ENCODE measurements around the gene TBL1X. TPM values are rescaled to one million over a fixed set of nuclear protein-coding genes. Genes with fewer than 3 reads are reported as not detected.

TBL1X gene
- total RNA-seq, 2 experiments from 2014 or later, result 20.0 to 23.0 TPM

DNA sequence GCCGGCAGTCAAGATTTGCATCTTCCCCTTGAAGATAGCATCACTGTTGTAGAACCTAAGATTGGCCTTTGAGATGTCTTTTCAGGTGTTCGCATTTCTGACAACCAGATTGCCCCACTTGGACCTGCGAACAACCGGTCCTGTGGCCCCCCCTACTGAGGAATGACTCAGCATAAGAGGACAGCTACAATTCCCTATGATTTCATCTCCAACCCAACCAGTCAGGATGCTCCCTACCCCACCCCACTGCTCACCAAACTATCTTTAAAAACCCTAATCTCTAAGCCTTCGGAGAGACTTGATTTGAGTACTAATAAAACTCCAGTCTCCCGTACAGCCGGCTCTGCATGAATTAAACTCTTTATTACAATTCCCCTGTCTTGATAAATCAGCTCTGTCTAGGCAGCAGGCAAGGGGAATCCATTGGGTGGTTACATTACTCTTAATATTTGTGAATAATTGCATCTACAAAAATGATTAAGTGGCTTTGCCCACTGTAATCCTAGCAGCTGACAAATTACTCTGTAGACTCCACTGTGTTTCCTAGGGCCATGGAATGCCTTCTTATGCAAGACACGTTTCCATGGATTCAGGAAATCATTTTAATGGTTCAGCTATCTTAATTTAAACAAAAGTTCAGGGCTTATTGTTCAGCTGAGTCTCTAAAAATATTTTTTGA lies 205.4 kb downstream of the TBL1X start:
- DNase-seq, result no peak
- no peak for ATAC-seq
- Mint-ChIP-seq H3K27ac (no peak overlapping the region), H3K4me1 (ENCODE audit: low read depth) (peaks cover 6% of the 10 kb centered on the region), H3K4me3 (no peak overlapping the region), H3K27me3 (ENCODE audit: low read depth) (no peaks in the 10 kb centered on the region), H3K9me3 (ENCODE audit: insufficient read depth) (no peaks in the 10 kb centered on the region), H3K36me3 (ENCODE audit: low read depth) (peaks cover 10% of the 10 kb centered on the region)
- POLR2A ChIA-PET, result no interaction called here
- CTCF ChIA-PET, result no interaction called here

DNA sequence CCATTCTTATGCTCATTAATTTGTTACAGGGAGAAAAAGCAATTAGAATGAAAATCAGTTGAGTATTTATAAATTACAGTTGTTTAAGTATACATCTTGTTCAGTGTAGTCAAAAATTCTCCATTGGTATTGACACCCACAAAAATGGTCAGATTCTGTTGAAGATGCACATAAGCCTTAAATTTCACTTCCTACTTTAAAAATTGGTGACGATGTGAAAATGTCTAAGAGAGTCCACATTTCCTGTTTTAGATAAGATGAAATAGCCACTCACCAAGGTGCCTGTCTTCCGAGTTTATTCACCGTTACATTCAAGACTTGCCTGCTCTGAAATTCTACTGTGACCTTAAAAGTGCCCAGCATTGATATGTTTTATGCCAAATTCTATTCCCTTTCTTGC lies 207.1 kb downstream of the TBL1X start:
- Mint-ChIP-seq H3K9me3 (ENCODE audit: insufficient read depth) (peaks cover 8% of the 10 kb centered on the region), H3K4me1 (ENCODE audit: low read depth) (peaks cover 10% of the 10 kb centered on the region), H3K4me3 (no peak overlapping the region), H3K36me3 (ENCODE audit: low read depth) (peaks cover 21% of the 10 kb centered on the region), H3K27ac (no peak overlapping the region), H3K27me3 (ENCODE audit: low read depth) (no peaks in the 10 kb centered on the region)
- ChIA-PET CTCF (no interaction called here), POLR2A (no interaction called here)
- ATAC-seq, result no peak
- DNase-seq, result no peak

DNA sequence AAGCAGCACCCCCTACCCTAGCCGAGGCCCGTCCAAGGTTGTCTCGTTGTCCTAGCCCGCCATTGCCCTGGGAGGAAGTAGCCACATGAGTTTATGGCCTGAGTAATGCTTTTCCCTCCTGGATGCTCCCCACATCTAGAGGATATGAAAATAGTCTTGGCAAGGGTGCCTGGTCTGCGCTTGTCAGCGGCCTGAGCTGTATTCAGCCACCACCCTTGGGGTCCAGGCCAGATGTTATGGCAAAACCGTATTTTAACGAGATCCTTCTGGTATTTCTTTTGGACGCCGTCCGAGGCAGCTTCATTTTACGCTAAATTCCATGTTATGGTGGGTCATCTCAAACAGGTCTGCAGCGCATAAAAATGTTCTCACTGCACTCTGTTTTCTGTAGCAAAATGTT lies 211.4 kb downstream of the TBL1X start:
- H3K27me3 Mint-ChIP-seq (ENCODE audit: low read depth), result no peaks in the 10 kb centered on the region
- H3K4me3 Mint-ChIP-seq, result no peak overlapping the region
- peaks cover 23% of the 10 kb centered on the region for H3K4me1 Mint-ChIP-seq (ENCODE audit: low read depth)
- ATAC-seq (no peak), DNase-seq (no peak)
- POLR2A ChIA-PET, result no interaction called here
- peaks cover 9% of the 10 kb centered on the region for H3K9me3 Mint-ChIP-seq (ENCODE audit: insufficient read depth)
- peaks cover 34% of the 10 kb centered on the region for H3K36me3 Mint-ChIP-seq (ENCODE audit: low read depth)
- no peak overlapping the region for H3K27ac Mint-ChIP-seq
- CTCF ChIA-PET, result no interaction called here

DNA sequence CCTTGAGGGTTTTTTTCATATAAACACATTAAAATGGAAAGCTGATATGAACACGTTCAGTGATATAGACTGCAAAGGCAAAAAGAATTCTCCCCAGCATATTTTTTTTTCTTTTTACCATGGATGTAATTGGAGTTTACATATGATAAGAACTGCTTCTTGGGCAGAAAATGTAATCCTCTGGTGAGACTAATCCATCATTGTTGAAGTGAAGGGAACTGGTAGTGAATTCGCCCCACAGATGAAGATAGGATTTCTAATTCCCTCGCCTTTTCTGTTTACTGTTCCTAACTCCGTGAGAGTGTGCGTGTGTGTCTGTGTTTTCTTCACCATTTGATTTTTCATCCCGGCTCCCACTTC lies 211.9 kb downstream of the TBL1X start:
- no peaks in the 10 kb centered on the region for H3K27me3 Mint-ChIP-seq (ENCODE audit: low read depth)
- no peak overlapping the region for H3K4me3 Mint-ChIP-seq
- peaks cover 23% of the 10 kb centered on the region for H3K4me1 Mint-ChIP-seq (ENCODE audit: low read depth)
- ChIA-PET POLR2A (no interaction called here), CTCF (no interaction called here)
- ATAC-seq (no peak), DNase-seq (no peak)
- H3K9me3 Mint-ChIP-seq (ENCODE audit: insufficient read depth), result peaks cover 9% of the 10 kb centered on the region
- H3K36me3 Mint-ChIP-seq (ENCODE audit: low read depth), result peaks cover 36% of the 10 kb centered on the region
- peak overlapping the region; percentile 57 for H3K27ac Mint-ChIP-seq

DNA sequence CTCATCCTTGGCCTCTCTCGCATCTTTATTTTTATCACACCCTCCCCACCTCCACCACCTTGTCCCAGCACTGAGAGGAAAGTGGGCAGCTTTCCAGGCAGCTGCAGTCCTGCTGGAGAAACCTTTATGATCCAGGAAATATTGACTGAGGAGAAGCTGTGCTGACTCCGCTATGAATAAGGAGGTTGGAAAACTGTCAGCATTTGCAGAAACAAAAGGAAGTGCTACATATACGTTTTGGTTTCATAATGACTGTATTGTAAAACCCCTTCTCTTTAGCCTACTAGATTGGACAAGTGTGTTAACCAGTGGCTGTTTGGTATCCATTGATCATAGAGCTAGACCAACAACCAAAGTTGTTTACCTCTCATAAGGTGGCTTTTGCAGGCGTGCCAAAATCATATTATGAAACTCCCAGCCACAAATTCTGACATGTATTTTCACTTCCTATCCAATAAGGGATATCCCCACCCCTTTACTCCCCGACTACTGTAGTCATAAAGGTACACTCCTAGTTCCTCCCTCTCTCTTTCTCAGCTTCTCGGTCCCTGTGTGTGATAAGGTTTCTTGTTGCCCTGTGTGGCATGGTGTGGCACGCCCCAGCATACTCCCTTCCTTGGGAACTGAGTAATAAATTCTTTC lies 212.4 kb downstream of the TBL1X start:
- Mint-ChIP-seq H3K9me3 (ENCODE audit: insufficient read depth) (peaks cover 9% of the 10 kb centered on the region), H3K4me1 (ENCODE audit: low read depth) (peaks cover 22% of the 10 kb centered on the region), H3K27me3 (ENCODE audit: low read depth) (no peaks in the 10 kb centered on the region), H3K27ac (peak overlapping the region; percentile 79), H3K36me3 (ENCODE audit: low read depth) (peaks cover 36% of the 10 kb centered on the region), H3K4me3 (no peak overlapping the region)
- ChIA-PET CTCF (no interaction called here), POLR2A (interaction anchor here (0.8 kb wide), 1 partner anchor 147 kb away, joined by 4 read pairs; no protein-coding TSS in a partner anchor)
- ATAC-seq (peak; percentile 93), DNase-seq (peak; percentile 37)

DNA sequence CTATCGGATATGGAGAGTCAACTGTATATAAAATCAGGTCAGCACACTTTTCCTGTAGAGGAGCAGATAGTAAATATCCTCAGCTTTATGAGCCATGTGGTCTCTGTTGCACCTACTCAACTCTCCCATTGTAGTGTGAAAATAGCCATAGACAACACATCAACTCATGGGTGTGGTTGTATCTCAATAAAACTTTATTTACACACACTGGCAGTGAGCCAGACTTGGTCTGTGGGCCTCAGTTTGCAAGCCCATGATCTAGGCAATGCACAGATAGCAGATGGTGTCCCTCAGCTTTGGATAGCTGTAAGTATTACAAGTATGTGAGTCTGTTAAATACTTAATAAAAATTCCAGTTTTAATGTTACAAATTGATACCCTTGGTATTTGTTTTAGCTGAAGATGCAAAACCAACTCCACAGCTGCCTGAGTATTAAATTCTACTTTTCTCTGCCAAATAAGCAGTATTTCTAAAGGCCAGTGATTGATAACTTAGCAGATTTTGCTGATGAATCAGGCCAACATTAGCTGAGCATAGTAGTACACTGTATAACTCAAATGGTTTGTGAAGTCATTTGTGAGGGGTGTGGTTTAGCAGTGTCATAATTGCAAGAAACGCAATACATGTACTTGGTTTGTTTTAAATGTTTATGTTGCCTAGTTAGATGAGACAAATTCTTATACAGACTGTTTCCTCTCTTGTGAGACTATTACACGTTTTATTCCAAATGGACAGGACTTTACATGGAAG lies 213.5 kb downstream of the TBL1X start:
- DNase-seq, result no peak
- H3K36me3 Mint-ChIP-seq (ENCODE audit: low read depth), result peaks cover 33% of the 10 kb centered on the region
- H3K9me3 Mint-ChIP-seq (ENCODE audit: insufficient read depth), result peaks cover 9% of the 10 kb centered on the region

DNA sequence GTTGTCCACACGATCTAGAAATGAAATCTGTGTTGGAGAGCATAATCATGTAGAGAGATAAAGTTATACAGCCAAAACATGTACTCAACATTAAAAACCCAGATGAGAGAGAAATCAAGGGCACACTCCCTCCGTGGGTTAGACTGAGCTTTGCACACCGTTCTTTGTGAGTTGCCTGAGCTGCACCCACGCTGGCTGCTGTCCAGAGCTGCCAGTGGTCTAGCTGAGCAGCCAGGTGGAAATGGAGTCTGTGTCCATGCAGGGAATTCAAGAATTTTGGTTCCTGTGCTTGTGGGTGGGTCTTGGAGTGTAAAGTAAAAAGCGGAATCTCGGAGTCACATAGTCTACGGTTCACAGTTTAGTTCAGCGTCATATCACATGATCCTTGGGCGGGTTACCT lies 216.2 kb downstream of the TBL1X start:
- Mint-ChIP-seq H3K4me1 (ENCODE audit: low read depth) (peaks cover 17% of the 10 kb centered on the region), H3K9me3 (ENCODE audit: insufficient read depth) (peaks cover 7% of the 10 kb centered on the region), H3K36me3 (ENCODE audit: low read depth) (peaks cover 31% of the 10 kb centered on the region), H3K27me3 (ENCODE audit: low read depth) (no peaks in the 10 kb centered on the region), H3K27ac (no peak overlapping the region), H3K4me3 (no peak overlapping the region)
- ChIA-PET POLR2A (no interaction called here), CTCF (no interaction called here)
- ATAC-seq, result no peak
- no peak for DNase-seq

More for the DNA sequence above, 213.5 kb downstream of the TBL1X start:
- ATAC-seq, result no peak
- Mint-ChIP-seq H3K4me3 (no peak overlapping the region), H3K4me1 (ENCODE audit: low read depth) (peaks cover 17% of the 10 kb centered on the region), H3K27ac (peak overlapping the region; percentile 55), H3K27me3 (ENCODE audit: low read depth) (no peaks in the 10 kb centered on the region)
- POLR2A ChIA-PET, result no interaction called here
- CTCF ChIA-PET, result no interaction called here

DNA sequence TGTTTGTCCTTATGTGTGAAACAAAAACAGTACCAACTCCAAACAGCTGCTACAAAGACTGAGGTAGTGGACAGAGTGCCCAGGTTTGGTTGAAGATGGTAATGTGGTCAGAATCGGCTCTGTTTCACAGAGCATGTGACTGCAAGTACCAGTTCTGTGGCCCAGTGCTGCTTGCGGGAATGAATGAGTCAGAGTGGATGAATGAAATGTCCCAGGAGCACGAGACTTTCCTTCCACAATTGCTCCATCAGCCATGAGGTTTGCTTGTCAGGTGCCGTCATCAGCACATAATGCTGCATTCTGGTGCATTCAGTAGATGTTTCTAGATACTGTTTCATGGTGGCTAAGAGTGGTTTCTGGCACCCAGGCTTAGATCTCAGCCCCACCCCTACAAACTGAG lies 216.6 kb downstream of the TBL1X start:
- Mint-ChIP-seq H3K4me3 (no peak overlapping the region), H3K36me3 (ENCODE audit: low read depth) (peaks cover 29% of the 10 kb centered on the region)

DNA sequence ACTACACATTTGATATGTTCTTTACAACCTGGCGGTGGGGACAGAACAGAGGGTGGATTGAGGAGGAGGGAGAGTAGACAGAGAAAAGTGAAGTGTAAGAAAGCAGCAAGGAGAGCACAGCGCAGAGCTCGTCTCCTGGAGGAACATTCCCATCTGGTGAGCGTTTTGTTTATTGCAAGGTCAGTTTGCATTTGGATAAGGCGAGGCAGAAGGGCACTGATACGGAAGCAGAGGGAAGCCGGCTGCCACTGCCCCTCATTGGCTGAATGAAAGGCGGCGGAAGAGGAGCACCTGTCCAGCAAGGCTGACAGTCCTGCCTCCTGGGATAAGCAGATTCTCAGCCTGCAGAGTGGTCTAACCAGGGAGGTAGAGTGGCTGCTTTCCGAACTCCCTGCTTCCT lies 217.6 kb downstream of the TBL1X start:
- POLR2A ChIA-PET, result no interaction called here
- ATAC-seq (no peak), DNase-seq (no peak)
- Mint-ChIP-seq H3K36me3 (ENCODE audit: low read depth) (peaks cover 21% of the 10 kb centered on the region), H3K27me3 (ENCODE audit: low read depth) (no peaks in the 10 kb centered on the region), H3K4me3 (no peak overlapping the region), H3K9me3 (ENCODE audit: insufficient read depth) (no peaks in the 10 kb centered on the region), H3K27ac (no peak overlapping the region), H3K4me1 (ENCODE audit: low read depth) (peaks cover 9% of the 10 kb centered on the region)
- CTCF ChIA-PET, result no interaction called here

More for the DNA sequence above, 216.6 kb downstream of the TBL1X start:
- peaks cover 6% of the 10 kb centered on the region for H3K9me3 Mint-ChIP-seq (ENCODE audit: insufficient read depth)
- H3K4me1 Mint-ChIP-seq (ENCODE audit: low read depth), result peaks cover 17% of the 10 kb centered on the region
- POLR2A ChIA-PET, result no interaction called here
- no peaks in the 10 kb centered on the region for H3K27me3 Mint-ChIP-seq (ENCODE audit: low read depth)
- no peak overlapping the region for H3K27ac Mint-ChIP-seq
- ATAC-seq, result no peak
- CTCF ChIA-PET, result no interaction called here
- no peak for DNase-seq

DNA sequence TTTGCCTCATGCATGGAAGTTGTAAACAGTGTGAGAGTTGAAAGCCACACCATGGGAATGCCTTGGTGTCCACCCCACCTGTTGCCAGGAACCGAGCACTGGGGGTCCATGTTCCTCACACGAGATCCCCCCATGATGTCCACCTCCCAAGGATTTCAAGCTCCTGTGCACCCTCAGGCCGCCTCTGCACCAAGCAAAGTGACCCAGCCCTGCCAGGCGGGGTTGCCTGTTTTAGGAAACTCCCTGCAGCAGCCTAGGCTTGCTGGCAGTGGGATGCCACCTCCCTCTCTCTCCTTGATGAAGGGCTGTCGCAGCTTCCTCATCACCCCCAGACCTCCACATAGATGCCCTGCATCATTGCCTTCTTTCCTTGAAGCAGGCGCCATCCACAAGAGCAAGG lies 218.0 kb downstream of the TBL1X start:
- Mint-ChIP-seq H3K4me3 (no peak overlapping the region), H3K4me1 (ENCODE audit: low read depth) (peaks cover 5% of the 10 kb centered on the region), H3K27me3 (ENCODE audit: low read depth) (no peaks in the 10 kb centered on the region), H3K9me3 (ENCODE audit: insufficient read depth) (no peaks in the 10 kb centered on the region), H3K27ac (no peak overlapping the region), H3K36me3 (ENCODE audit: low read depth) (peaks cover 18% of the 10 kb centered on the region)
- POLR2A ChIA-PET, result no interaction called here
- CTCF ChIA-PET, result no interaction called here
- DNase-seq (no peak), ATAC-seq (no peak)

DNA sequence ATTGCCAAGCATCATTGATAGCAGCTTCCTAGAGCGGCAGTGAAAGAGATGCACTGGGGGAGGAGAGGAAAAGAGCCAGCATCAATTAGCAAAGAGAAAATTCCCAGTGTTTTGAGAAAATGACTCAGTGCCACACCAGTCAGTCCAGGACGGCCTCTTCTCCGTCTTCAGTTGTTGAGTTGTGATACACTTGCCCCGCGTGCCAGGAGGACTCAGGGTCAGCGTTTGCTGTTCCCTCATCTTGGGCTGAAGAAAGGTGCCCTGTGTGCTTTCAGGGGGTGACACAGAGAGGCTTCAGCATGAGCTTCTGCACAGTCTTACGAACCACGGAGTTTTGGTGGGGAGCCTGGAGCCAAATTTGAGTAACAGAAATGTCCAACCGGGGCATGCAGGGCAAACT lies 218.5 kb downstream of the TBL1X start:
- Mint-ChIP-seq H3K9me3 (ENCODE audit: insufficient read depth) (no peaks in the 10 kb centered on the region), H3K4me1 (ENCODE audit: low read depth) (no peaks in the 10 kb centered on the region), H3K4me3 (no peak overlapping the region), H3K27ac (no peak overlapping the region), H3K27me3 (ENCODE audit: low read depth) (no peaks in the 10 kb centered on the region), H3K36me3 (ENCODE audit: low read depth) (peaks cover 17% of the 10 kb centered on the region)
- CTCF ChIA-PET, result no interaction called here
- no peak for ATAC-seq
- DNase-seq, result no peak
- POLR2A ChIA-PET, result no interaction called here

DNA sequence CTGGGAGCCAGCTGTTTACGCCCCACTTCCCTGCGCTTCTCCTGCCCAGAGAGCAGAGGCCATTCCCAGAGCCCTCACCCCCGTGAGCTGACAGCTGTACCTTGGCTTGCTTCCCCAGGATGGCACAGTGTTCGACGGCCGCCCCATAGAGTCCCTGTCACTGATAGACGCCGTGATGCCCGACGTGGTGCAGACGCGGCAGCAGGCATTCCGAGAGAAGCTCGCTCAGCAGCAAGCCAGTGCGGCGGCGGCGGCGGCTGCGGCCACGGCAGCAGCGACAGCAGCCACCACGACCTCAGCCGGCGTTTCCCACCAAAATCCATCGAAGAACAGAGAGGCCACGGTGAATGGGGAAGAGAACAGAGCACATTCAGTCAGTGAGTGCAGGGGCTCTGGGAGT lies 223.0 kb downstream of the TBL1X start:
- no peak for ATAC-seq
- Mint-ChIP-seq H3K4me3 (no peak overlapping the region), H3K9me3 (ENCODE audit: insufficient read depth) (no peaks in the 10 kb centered on the region), H3K4me1 (ENCODE audit: low read depth) (peaks cover 4% of the 10 kb centered on the region), H3K36me3 (ENCODE audit: low read depth) (peaks cover 17% of the 10 kb centered on the region), H3K27me3 (ENCODE audit: low read depth) (no peaks in the 10 kb centered on the region), H3K27ac (no peak overlapping the region)
- POLR2A ChIA-PET, result no interaction called here
- DNase-seq, result no peak
- CTCF ChIA-PET, result no interaction called here
